Adrenal gland (tissue), 12 donors: ENCODE data around the gene SLC6A1. TPM values are rescaled to one million over a fixed set of nuclear protein-coding genes. Genes with fewer than 3 reads are reported as not detected.

ENCODE experiments used
- DNase-seq, 7 donors: peaks; one replicate each; pipeline ENCODE4 v3.0.0-alpha.2; 2019 to 2020
- H3K27ac ChIP-seq, 5 donors: fragments of 200-600 bp; sonication (generic) in 4 of 5; 1 replicate in 3 of 5; 2 replicates in 2 of 5; pipeline versions ENCODE4 v1.5.1 to v1.8.0; 2016 to 2020; ENCODE audit warnings: mild to moderate bottlenecking in 1 of 5
- H3K27me3 ChIP-seq: fragments of 200-600 bp; 2 replicates; pipeline ENCODE4 v1.8.0; 2021
- H3K36me3 ChIP-seq, 2 donors: fragments of 200-600 bp; replicated peaks in 1 of 2; 1 replicate in 1 of 2; 2 replicates in 1 of 2; pipeline versions ENCODE4 v1.5.1 to v1.8.0; 2018 to 2022
- H3K4me1 ChIP-seq, 2 donors: fragments of 200-600 bp; replicated peaks in 1 of 2; 1 replicate in 1 of 2; 2 replicates in 1 of 2; pipeline versions ENCODE4 v1.5.1 to v1.8.0; 2018 to 2021
- H3K4me3 ChIP-seq, 4 donors: fragments of 200-600 bp; sonication (generic) in 3 of 4; one replicate each; pipeline ENCODE4 v1.5.1; 2016 to 2018
- H3K9me3 ChIP-seq, 3 donors: fragments of 200-600 bp; sonication (generic) in 1 of 3; replicated peaks in 1 of 3; 1 replicate in 2 of 3; 2 replicates in 1 of 3; pipeline versions ENCODE4 v1.5.1 to v1.8.0; 2016 to 2021
- CTCF ChIP-seq, 6 experiments: fragments of 450-650 bp in 4 of 6; fragments of 200-600 bp in 2 of 6; sonication (generic) in 1 of 6; IDR thresholded peaks; 1 replicate in 5 of 6; 2 replicates in 1 of 6; pipeline versions ENCODE4 v1.5.1 to v1.8.0; 2016 to 2021; ENCODE audit warnings: antibody characterized with exemption in 6 of 6, mild to moderate bottlenecking in 2 of 6, moderate library complexity in 1 of 6
- POLR2A ChIP-seq, 2 donors: fragments of 450-650 bp; IDR thresholded peaks; one replicate each; pipeline ENCODE4 v1.6.1; 2017; ENCODE audit warnings: antibody characterized with exemption in 2 of 2, mild to moderate bottlenecking in 2 of 2, moderate library complexity in 1 of 2
- WGBS, 4 donors: extraction: QIAGEN DNeasy Blood & Tissue Kit in 2 of 4; methylation state at CpG; one replicate each; pipeline versions ENCODE4 v1.1.5 to v1.1.7; 2013 to 2017; 5-methylcytosine and 5-hydroxymethylcytosine counted together
- intact Hi-C, 2 donors: fragments of 100-400 bp; cut with DNase I; formaldehyde crosslinking; loops; one replicate each; pipeline versions ENCODE4 v1.14.1 to v1.15.0; 2022 to 2023
- polyA plus RNA-seq, 3 donors: library from polyadenylated mRNA; stranded (reverse); fragments of 200-250 nt in 2 of 3; fragments of 350-450 nt in 1 of 3; fragmentation: Illumina TruSeq in 1 of 3; extraction: RNeasy Lipid Tissue Mini Kit (QIAGEN cat#74804) in 1 of 3; gene quantifications; one replicate each; pipeline ENCODE4 v1.2.3, GENCODE V29; 2013 to 2014
- total RNA-seq, 9 donors: library from RNA; depleted of rRNA in 4 of 9; stranded (reverse); fragments of >200 nt in 4 of 9; fragments of 120-200 nt in 1 of 9; fragmentation: NEBNext Ultra II Directional in 1 of 9; extraction: Animal tissue kit (Norgen Biotek cat#: 25700) in 1 of 9; gene quantifications; one replicate each; pipeline versions ENCODE4 v1.1.0 to v1.2.4, GENCODE V29; 2013 to 2023
- donor health status: healthy with polysubstance abuse.
- donor health status: Bipolar disorder and iron deficiency.
- donor health status: DM: yes; HTN: yes; CAD: no.
- donor health status: DM: no; HTN: no; CAD: no.
- donor health status: DM: no; HTN: no; CAD: no.
- donor health status: DM: yes; HTN: yes; CAD: no.

Gene SLC6A1
- total and polyA plus RNA-seq, 12 donors = 0.06 to 1.8 (median 0.47) TPM

DNA sequence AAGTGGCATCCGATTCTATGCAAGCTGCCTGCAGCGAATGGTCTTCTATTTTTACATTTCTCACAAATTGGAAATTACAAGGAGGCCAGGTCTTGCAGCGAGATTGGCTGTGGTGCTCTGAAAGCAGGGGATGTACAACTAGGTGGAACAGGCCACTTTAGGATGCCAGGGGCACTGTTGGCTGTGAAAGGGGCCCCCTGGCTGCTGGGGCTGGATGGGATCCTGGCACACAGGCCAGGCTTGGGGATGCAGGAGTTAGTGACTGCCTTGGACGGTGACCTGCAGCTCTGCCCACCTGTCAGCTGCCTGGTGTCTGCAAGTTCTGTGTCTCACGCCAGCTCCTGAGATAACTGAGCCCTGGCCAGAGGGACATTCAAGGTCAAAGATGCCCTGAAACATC lies 4.6 kb downstream of the SLC6A1 start:
- no peak overlapping the region for H3K4me3 ChIP-seq
- TF ChIP-seq CTCF (IDR thresholded peaks at IDR 0.05) (no peak), POLR2A (IDR thresholded peaks at IDR 0.05) (no peak)
- H3K4me1 ChIP-seq = no peaks in the 10 kb centered on the region
- H3K27me3 ChIP-seq = peaks cover 24% of the 10 kb centered on the region
- intact Hi-C loops = no loop called here
- no peak for DNase-seq
- H3K36me3 ChIP-seq = no peaks in the 10 kb centered on the region
- H3K9me3 ChIP-seq = no peaks in the 10 kb centered on the region
- H3K27ac ChIP-seq = no peak overlapping the region
- 64 to 76% (median 74%) methylated on average over 4 to 5 of the region's 5 CpGs for WGBS, 4 donors

GRCh38 chr3:10998542-10998941 lies 6.0 kb downstream of the SLC6A1 start:
- H3K4me1 ChIP-seq = no peaks in the 10 kb centered on the region
- intact Hi-C loops = no loop called here
- no peak overlapping the region for H3K4me3 ChIP-seq
- peak in 1 of 7 donors; percentile 4 for DNase-seq
- H3K27me3 ChIP-seq = peaks cover 16% of the 10 kb centered on the region
- no peaks in the 10 kb centered on the region for H3K36me3 ChIP-seq
- H3K27ac ChIP-seq = no peak overlapping the region
- TF ChIP-seq CTCF (IDR thresholded peaks at IDR 0.05) (no peak), POLR2A (IDR thresholded peaks at IDR 0.05) (no peak)
- no peaks in the 10 kb centered on the region for H3K9me3 ChIP-seq

DNA sequence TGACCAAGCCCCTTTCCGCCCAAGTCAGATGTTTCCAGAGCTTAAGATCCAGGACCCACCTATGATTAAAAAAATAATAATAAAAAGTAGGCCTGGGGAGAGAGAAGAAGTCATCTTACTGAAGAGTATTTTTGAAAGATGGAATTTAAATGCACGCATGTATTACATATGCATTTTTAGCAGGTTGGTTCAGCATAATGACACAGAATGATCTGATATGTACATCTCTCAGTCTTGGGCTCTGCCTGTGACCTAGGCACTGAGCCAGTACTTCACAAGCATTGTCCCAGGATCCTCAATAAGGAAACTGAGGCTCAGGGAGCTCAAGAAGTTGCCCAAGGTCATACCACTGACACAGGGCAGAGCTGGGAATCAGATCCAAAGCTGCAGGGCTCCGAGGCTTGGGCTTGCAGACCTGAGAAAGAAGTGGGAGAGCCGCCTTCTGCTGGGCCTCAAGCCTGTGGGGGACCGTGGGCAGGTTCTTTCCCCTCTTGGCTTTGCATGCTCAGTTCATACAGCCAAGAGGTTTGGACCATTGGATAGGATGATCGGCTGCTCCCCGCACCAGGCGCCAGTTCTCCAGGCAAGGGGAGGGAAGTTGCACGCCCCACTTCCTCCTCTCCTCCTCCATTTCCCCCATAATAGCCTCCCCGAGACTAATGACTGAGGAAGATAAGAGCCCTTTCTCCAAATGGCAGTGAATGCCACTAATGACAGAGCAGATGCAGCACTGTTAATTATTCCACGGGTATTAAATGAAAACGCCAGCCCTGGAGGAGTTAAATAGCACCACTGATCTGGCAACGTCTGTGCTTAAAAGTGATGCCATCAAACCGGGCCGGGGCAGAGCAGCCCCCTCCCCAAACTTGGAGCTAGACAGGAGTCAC lies 6.9 kb downstream of the SLC6A1 start:
- TF ChIP-seq CTCF (IDR thresholded peaks at IDR 0.05) = no peak
- TF ChIP-seq POLR2A (IDR thresholded peaks at IDR 0.05) = no peak
- no peak overlapping the region for H3K4me3 ChIP-seq
- DNase-seq = no peak
- H3K4me1 ChIP-seq = no peaks in the 10 kb centered on the region
- 64 to 82% (median 74%) methylated on average over 12 to 15 of the region's 15 CpGs for WGBS, 4 donors
- no peaks in the 10 kb centered on the region for H3K9me3 ChIP-seq
- no peak overlapping the region for H3K27ac ChIP-seq
- intact Hi-C loops = no loop called here
- peaks cover 9% of the 10 kb centered on the region for H3K27me3 ChIP-seq
- H3K36me3 ChIP-seq = no peaks in the 10 kb centered on the region

DNA sequence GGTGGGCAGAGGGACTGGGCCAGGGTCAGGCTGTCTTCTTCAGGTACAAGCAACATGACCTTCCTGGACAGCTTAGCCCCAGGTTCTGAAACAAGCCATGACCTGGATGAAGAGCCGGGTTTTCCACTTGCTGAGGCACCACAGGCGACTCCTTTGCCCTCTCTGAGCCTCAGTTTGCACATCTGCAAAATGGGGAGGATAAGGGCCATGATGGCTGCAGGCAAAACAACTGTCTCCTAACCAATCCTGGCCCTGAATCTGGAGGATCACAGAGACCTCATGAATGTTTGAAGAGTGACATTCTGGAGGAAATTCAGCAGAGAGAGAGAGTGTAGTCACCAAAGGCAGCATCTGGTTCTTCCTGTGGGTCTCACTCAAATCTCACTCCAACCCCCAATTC lies 8.0 kb downstream of the SLC6A1 start:
- TF ChIP-seq POLR2A (IDR thresholded peaks at IDR 0.05) = no peak
- no peak for TF ChIP-seq CTCF (IDR thresholded peaks at IDR 0.05)
- 38 to 67% (median 53%) methylated on average over 1 to 2 of the region's 2 CpGs for WGBS, 4 donors
- no peaks in the 10 kb centered on the region for H3K9me3 ChIP-seq
- no peak overlapping the region for H3K27ac ChIP-seq
- H3K27me3 ChIP-seq = peaks cover 3% of the 10 kb centered on the region
- intact Hi-C loops = no loop called here
- H3K36me3 ChIP-seq = no peaks in the 10 kb centered on the region
- no peaks in the 10 kb centered on the region for H3K4me1 ChIP-seq
- H3K4me3 ChIP-seq = no peak overlapping the region
- no peak for DNase-seq
